ENCODE data around the gene FLT3LG. TPM values are rescaled to one million over a fixed set of nuclear protein-coding genes. Genes with fewer than 3 reads are reported as not detected.

Gene FLT3LG
- total and polyA plus RNA-seq, 2 of the 8 experiments (the other 6 are each of a cell fraction or from before 2014, with no cell fraction given), result 1.6 to 3.2 TPM

GRCh38 chr19:49489601-49490167, 15.7 kb downstream of the FLT3LG start (continued):
- TF ChIP-seq CHD7 (IDR thresholded peaks at IDR 0.05; ENCODE audit: insufficient replicate concordance, low read length), result no peak
- TF ChIP-seq POLR2A (IDR thresholded peaks at IDR 0.05; ENCODE audit: control extremely low read depth in 1 of 2, low read depth in 2 of 2, low read length in 2 of 2), result peak; percentile 73 to 74

All from H1 (cell line).